C4-2B (cell line): ENCODE measurements around the gene NFIA.

Experiments
- H3K27ac ChIP-seq: fragments of 450-650 bp; 2 replicates; pipeline ENCODE4 v1.5.1; 2017
- CTCF ChIP-seq: fragments of 450-650 bp; conservative IDR thresholded peaks from 2 replicates; pipeline ENCODE4 v1.5.1; 2017; ENCODE audit warnings: mild to moderate bottlenecking
- ZFX ChIP-seq: fragments of 450-650 bp; IDR thresholded peaks from 2 replicates; pipeline ENCODE4 v1.6.1; 2017

The NFIA gene

GRCh38 chr1:61132645-61133334 lies 50.4 kb downstream of the NFIA start:
- TF ChIP-seq ZFX (no peak), CTCF (no peak)
- peak overlapping the region; percentile 60; the same call in 1 of the 2 replicates for H3K27ac ChIP-seq

- TF ChIP-seq ZFX (no peak), CTCF (no peak)
- peak overlapping the region; percentile 76 for H3K27ac ChIP-seq
Measured at GRCh38 chr1:61133335-61134019, 51.1 kb downstream of the NFIA start.

- no peak overlapping the region for H3K27ac ChIP-seq
Measured at GRCh38 chr1:61135291-61135690, 52.9 kb downstream of the NFIA start.

GRCh38 chr1:61138305-61138704 lies 55.9 kb downstream of the NFIA start:
- H3K27ac ChIP-seq, result no peak overlapping the region
- no peak for TF ChIP-seq ZFX
- no peak for TF ChIP-seq CTCF

More at GRCh38 chr1:61135291-61135690, 52.9 kb downstream of the NFIA start:
- TF ChIP-seq ZFX, result no peak
- no peak for TF ChIP-seq CTCF

- no peak for TF ChIP-seq ZFX
- H3K27ac ChIP-seq, result no peak overlapping the region
Measured at GRCh38 chr1:61138921-61139774, 56.8 kb downstream of the NFIA start.

GRCh38 chr1:61139775-61140549 lies 57.6 kb downstream of the NFIA start:
- no peak overlapping the region for H3K27ac ChIP-seq
- TF ChIP-seq ZFX, result no peak

GRCh38 chr1:61140778-61141177 lies 58.4 kb downstream of the NFIA start:
- H3K27ac ChIP-seq, result no peak overlapping the region; the same call in 1 of the 2 replicates

More at GRCh38 chr1:61140778-61141177, 58.4 kb downstream of the NFIA start:
- TF ChIP-seq CTCF (no peak), ZFX (no peak)
